GM12873 (cell line): ENCODE results near the gene GREB1L.

Source experiments
- CTCF ChIP-seq: IDR thresholded peaks from 2 replicates; pipeline ENCODE4 v1.5.1; 2012; ENCODE audit warnings: low read depth, mild to moderate bottlenecking, moderate library complexity, low read length, control low read depth; ENCODE audit not compliant: insufficient read depth; ENCODE audit errors: missing control alignments

Gene GREB1L

GRCh38 chr18:21264651-21265050 is 22.6 kb downstream of the GREB1L start:
- TF ChIP-seq CTCF: no peak

GRCh38 chr18:21265971-21266673 is 24.1 kb downstream of the GREB1L start:
- TF ChIP-seq CTCF: no peak

- TF ChIP-seq CTCF: no peak
Observed at GRCh38 chr18:21267400-21267799, 25.4 kb downstream of the GREB1L start.

GRCh38 chr18:21269349-21269748 is 27.3 kb downstream of the GREB1L start:
- TF ChIP-seq CTCF: no peak

GRCh38 chr18:21270453-21270852 is 28.4 kb downstream of the GREB1L start:
- no peak for TF ChIP-seq CTCF

GRCh38 chr18:21272016-21272579 is 30.1 kb downstream of the GREB1L start:
- TF ChIP-seq CTCF: no peak

- TF ChIP-seq CTCF: no peak
Observed at GRCh38 chr18:21273568-21273967, 31.5 kb downstream of the GREB1L start.
